OCI-LY7 (cell line): ENCODE measurements around the gene DCDC2C.

Source experiments
- EZH2phosphoT487 ChIP-seq: fragments of 200-600 bp; sonication (generic); IDR thresholded peaks from 2 replicates; pipeline ENCODE4 v1.6.1; 2018; ENCODE audit warnings: low read depth, borderline replicate concordance, mild to moderate bottlenecking, mixed run types, antibody characterized with exemption, low read length, moderate library complexity, mixed read lengths
- TF ChIP-seq, protein P1 (sequence below): fragments of 200-600 bp; sonication (generic); conservative IDR thresholded peaks from 2 replicates; pipeline ENCODE4 v1.5.1; 2014; ENCODE audit warnings: mild to moderate bottlenecking, antibody characterized with exemption, low read length, moderate library complexity, mixed read lengths

GRCh38 chr2:3672861-3673678, 30.3 kb upstream of the DCDC2C start:
- TF ChIP-seq, protein P1, sequence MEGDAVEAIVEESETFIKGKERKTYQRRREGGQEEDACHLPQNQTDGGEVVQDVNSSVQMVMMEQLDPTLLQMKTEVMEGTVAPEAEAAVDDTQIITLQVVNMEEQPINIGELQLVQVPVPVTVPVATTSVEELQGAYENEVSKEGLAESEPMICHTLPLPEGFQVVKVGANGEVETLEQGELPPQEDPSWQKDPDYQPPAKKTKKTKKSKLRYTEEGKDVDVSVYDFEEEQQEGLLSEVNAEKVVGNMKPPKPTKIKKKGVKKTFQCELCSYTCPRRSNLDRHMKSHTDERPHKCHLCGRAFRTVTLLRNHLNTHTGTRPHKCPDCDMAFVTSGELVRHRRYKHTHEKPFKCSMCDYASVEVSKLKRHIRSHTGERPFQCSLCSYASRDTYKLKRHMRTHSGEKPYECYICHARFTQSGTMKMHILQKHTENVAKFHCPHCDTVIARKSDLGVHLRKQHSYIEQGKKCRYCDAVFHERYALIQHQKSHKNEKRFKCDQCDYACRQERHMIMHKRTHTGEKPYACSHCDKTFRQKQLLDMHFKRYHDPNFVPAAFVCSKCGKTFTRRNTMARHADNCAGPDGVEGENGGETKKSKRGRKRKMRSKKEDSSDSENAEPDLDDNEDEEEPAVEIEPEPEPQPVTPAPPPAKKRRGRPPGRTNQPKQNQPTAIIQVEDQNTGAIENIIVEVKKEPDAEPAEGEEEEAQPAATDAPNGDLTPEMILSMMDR: no peak
- no peak for TF ChIP-seq EZH2phosphoT487
